ENCODE results near the gene C3orf20.

The C3orf20 gene

GRCh38 chr3:14758959-14759358 is 84.0 kb downstream of the C3orf20 start:
- no peak for DNase-seq (ENCODE audit: low read depth)

GRCh38 chr3:14760185-14760584 is 85.2 kb downstream of the C3orf20 start:
- no peak for DNase-seq (ENCODE audit: low read depth)

- no peak for DNase-seq (ENCODE audit: low read depth)
Observed at GRCh38 chr3:14761121-14761672, 86.3 kb downstream of the C3orf20 start.

GRCh38 chr3:14761866-14762265 is 86.9 kb downstream of the C3orf20 start:
- DNase-seq (ENCODE audit: low read depth) = no peak

GRCh38 chr3:14762701-14763100 is 87.8 kb downstream of the C3orf20 start:
- no peak for DNase-seq (ENCODE audit: low read depth)

- DNase-seq (ENCODE audit: low read depth) = no peak
Observed at GRCh38 chr3:14764331-14765059, 89.6 kb downstream of the C3orf20 start.

- no peak for DNase-seq (ENCODE audit: low read depth)
Observed at GRCh38 chr3:14765060-14765400, 90.1 kb downstream of the C3orf20 start.

- DNase-seq (ENCODE audit: low read depth) = no peak
Observed at GRCh38 chr3:14765576-14766427, 90.9 kb downstream of the C3orf20 start.

- DNase-seq (ENCODE audit: low read depth) = no peak
Observed at GRCh38 chr3:14766428-14767244, 91.7 kb downstream of the C3orf20 start.

- no peak for DNase-seq (ENCODE audit: low read depth)
Observed at GRCh38 chr3:14767245-14768051, 92.5 kb downstream of the C3orf20 start.

GRCh38 chr3:14768182-14768790 is 93.3 kb downstream of the C3orf20 start:
- no peak for DNase-seq (ENCODE audit: low read depth)

GRCh38 chr3:14768881-14769280 is 93.9 kb downstream of the C3orf20 start:
- DNase-seq (ENCODE audit: low read depth) = no peak

- DNase-seq (ENCODE audit: low read depth) = no peak
Observed at GRCh38 chr3:14769544-14770325, 94.8 kb downstream of the C3orf20 start.

- DNase-seq (ENCODE audit: low read depth) = no peak
Observed at GRCh38 chr3:14770591-14770990, 95.7 kb downstream of the C3orf20 start.

- DNase-seq (ENCODE audit: low read depth) = no peak
Observed at GRCh38 chr3:14771593-14772497, 96.9 kb downstream of the C3orf20 start.

GRCh38 chr3:14772533-14773138 is 97.7 kb downstream of the C3orf20 start:
- DNase-seq (ENCODE audit: low read depth) = no peak

GRCh38 chr3:14773281-14773680 is 98.3 kb downstream of the C3orf20 start:
- DNase-seq (ENCODE audit: low read depth) = no peak

GRCh38 chr3:14773691-14774128 is 98.8 kb downstream of the C3orf20 start:
- no peak for DNase-seq (ENCODE audit: low read depth)

- no peak for DNase-seq (ENCODE audit: low read depth)
Observed at GRCh38 chr3:14774431-14774830, 99.5 kb downstream of the C3orf20 start.

Data from activated T-cell treated with anti-CD3 and anti-CD28 coated beads for 1 hour (primary cell).